ENCODE results near the gene MOB2. TPM values are rescaled to one million over a fixed set of nuclear protein-coding genes. Genes with fewer than 3 reads are reported as not detected.

MOB2 gene
- polyA plus RNA-seq, 3 donors, result 22.1 to 44.1 (median 22.5) TPM

DNA sequence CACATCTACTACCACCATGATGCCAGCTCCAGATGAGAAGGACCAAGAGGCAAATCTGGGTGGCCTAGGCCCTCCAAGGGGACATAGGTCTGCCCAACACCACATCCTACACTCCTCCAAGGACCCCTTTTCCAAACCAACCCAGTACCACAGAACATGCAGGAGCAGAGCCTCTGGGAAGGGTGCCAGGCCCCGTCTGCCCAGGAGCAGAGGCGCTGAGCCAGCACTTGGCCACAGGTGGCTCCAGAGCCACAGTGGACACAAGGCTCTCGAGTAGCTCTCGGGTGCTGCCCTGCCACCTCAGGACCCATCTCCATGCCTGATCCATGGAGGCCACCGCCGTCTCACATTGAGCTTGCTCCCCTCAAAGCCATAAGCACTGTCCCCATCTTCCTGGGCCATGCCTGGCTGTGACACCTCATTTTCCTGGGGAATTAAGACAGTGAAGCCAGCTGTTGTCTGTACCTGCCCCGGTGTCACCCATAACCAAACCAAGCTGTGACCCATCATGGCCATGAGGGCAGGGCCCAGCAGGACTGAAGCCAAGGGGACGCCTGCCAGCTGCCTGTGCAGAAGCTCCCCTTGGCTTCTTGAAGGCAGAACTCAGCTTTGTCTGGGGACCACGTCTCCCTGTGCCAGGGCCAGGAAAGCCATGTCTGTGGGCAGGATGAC is 7.4 kb downstream of the MOB2 start:
- H3K36me3 Mint-ChIP-seq, result peaks cover 62 to 70% of the 10 kb centered on the region in 2 donors
- H3K4me2 ChIP-seq (replicated peaks; ENCODE audit: extremely low read depth, low read length, poor library complexity, severe bottlenecking), result no peak overlapping the region
- no peak overlapping the region for H3K9ac ChIP-seq (ENCODE audit: insufficient read depth, low read length, poor library complexity, severe bottlenecking)
- intact Hi-C loops (cut with micrococcal nuclease), result no loop called here
- H3K27ac ChIP-seq (ENCODE audit: low read depth in 1 of 2, low read length in 2 of 2), result no peak overlapping the region
- no peak for DNase-seq
- no peak overlapping the region for H3K4me3 Mint-ChIP-seq
- H3K4me1 Mint-ChIP-seq, result peaks cover 12% of the 10 kb centered on the region
- H3K79me2 ChIP-seq (ENCODE audit: insufficient read depth, low read length), result peaks cover 4% of the 10 kb centered on the region
- TF ChIP-seq, protein P1, sequence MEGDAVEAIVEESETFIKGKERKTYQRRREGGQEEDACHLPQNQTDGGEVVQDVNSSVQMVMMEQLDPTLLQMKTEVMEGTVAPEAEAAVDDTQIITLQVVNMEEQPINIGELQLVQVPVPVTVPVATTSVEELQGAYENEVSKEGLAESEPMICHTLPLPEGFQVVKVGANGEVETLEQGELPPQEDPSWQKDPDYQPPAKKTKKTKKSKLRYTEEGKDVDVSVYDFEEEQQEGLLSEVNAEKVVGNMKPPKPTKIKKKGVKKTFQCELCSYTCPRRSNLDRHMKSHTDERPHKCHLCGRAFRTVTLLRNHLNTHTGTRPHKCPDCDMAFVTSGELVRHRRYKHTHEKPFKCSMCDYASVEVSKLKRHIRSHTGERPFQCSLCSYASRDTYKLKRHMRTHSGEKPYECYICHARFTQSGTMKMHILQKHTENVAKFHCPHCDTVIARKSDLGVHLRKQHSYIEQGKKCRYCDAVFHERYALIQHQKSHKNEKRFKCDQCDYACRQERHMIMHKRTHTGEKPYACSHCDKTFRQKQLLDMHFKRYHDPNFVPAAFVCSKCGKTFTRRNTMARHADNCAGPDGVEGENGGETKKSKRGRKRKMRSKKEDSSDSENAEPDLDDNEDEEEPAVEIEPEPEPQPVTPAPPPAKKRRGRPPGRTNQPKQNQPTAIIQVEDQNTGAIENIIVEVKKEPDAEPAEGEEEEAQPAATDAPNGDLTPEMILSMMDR (IDR thresholded peaks at IDR 0.05), result no peak
- H3K4me3 ChIP-seq (replicated peaks in 1 of 3; ENCODE audit: low read depth in 2 of 3, low read length in 3 of 3), result no peak overlapping the region
- H3K9me3 Mint-ChIP-seq, result no peaks in the 10 kb centered on the region
- H3K9me3 ChIP-seq (replicated peaks in 1 of 2; ENCODE audit: control insufficient read depth in 1 of 2, insufficient read depth in 1 of 2, low read length in 2 of 2), result no peaks in the 10 kb centered on the region
- no peaks in the 10 kb centered on the region for H3K27me3 ChIP-seq (ENCODE audit: control insufficient read depth in 2 of 2, insufficient read depth in 2 of 2, low read length in 2 of 2)
- H3K4me1 ChIP-seq (ENCODE audit: control insufficient read depth in 1 of 2, insufficient read depth in 2 of 2, low read length in 2 of 2), result peaks cover 13 to 15% of the 10 kb centered on the region in 2 donors
- peak overlapping the region in 1 of 7 donors; percentile 82 for H3K27ac Mint-ChIP-seq
- no peaks in the 10 kb centered on the region for H3K27me3 Mint-ChIP-seq (ENCODE audit: low read depth in 3 of 3)
- peaks cover 40 to 67% of the 10 kb centered on the region in 2 donors for H3K36me3 ChIP-seq (replicated peaks in 1 of 2; ENCODE audit: control insufficient read depth in 1 of 2, insufficient read depth in 2 of 2, low read length in 2 of 2)
- WGBS (ENCODE audit: insufficient coverage), result 92% methylated on average over 9 of the region's 9 CpGs
- peaks cover 72% of the 10 kb centered on the region for H4K20me1 ChIP-seq (ENCODE audit: insufficient read depth, low read length)
- no peak overlapping the region for H2AFZ ChIP-seq (ENCODE audit: insufficient read depth, low read depth, low read length, poor library complexity, severe bottlenecking)

DNA sequence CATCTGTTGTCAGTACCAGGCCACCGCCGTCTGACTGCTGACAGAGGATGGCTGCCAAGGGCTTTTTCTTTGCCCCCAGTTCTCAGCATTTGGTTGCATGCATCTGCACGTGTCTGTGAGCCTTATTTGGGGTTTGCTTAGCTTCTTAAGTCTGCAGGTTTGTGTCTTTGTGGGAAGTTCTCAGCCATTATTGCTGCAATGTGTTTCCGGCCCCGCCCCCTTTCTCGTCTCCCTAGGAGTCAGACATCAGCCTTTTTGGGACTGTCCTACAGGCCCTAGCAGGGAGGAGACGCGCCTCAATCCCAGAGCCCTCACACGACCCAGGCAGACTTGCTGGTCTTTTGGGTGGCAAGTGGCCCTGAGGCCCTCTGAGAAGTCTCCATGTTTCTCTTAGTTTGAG is 8.0 kb downstream of the MOB2 start:
- intact Hi-C loops (cut with micrococcal nuclease), result no loop called here
- Histone ChIP-seq H2AFZ (ENCODE audit: insufficient read depth, low read depth, low read length, poor library complexity, severe bottlenecking) (no peak overlapping the region), H3K4me1 (ENCODE audit: control insufficient read depth in 1 of 2, insufficient read depth in 2 of 2, low read length in 2 of 2) (peaks cover 13 to 15% of the 10 kb centered on the region in 2 donors), H3K4me2 (replicated peaks; ENCODE audit: extremely low read depth, low read length, poor library complexity, severe bottlenecking) (no peak overlapping the region), H3K79me2 (ENCODE audit: insufficient read depth, low read length) (no peaks in the 10 kb centered on the region), H4K20me1 (ENCODE audit: insufficient read depth, low read length) (peaks cover 66% of the 10 kb centered on the region), H3K27ac (ENCODE audit: low read depth in 1 of 2, low read length in 2 of 2) (no peak overlapping the region), H3K27me3 (ENCODE audit: control insufficient read depth in 2 of 2, insufficient read depth in 2 of 2, low read length in 2 of 2) (no peaks in the 10 kb centered on the region), H3K9me3 (replicated peaks in 1 of 2; ENCODE audit: control insufficient read depth in 1 of 2, insufficient read depth in 1 of 2, low read length in 2 of 2) (no peaks in the 10 kb centered on the region), H3K36me3 (replicated peaks in 1 of 2; ENCODE audit: control insufficient read depth in 1 of 2, insufficient read depth in 2 of 2, low read length in 2 of 2) (peaks cover 46 to 73% of the 10 kb centered on the region in 2 donors), H3K4me3 (replicated peaks in 1 of 3; ENCODE audit: low read depth in 2 of 3, low read length in 3 of 3) (no peak overlapping the region), H3K9ac (ENCODE audit: insufficient read depth, low read length, poor library complexity, severe bottlenecking) (no peak overlapping the region)
- Mint-ChIP-seq H3K36me3 (peaks cover 67 to 75% of the 10 kb centered on the region in 2 donors), H3K27ac (peak overlapping the region in 3 of 7 donors; percentile 47 to 82 (median 77)), H3K9me3 (no peaks in the 10 kb centered on the region), H3K4me1 (peaks cover 12% of the 10 kb centered on the region), H3K4me3 (peak overlapping the region in 1 of 2 donors; percentile 44), H3K27me3 (ENCODE audit: low read depth in 3 of 3) (no peaks in the 10 kb centered on the region)
- 84% methylated on average over 5 of the region's 9 CpGs for WGBS (ENCODE audit: insufficient coverage)
- peak; percentile 7 to 27 (median 8) for DNase-seq
- TF ChIP-seq, protein P1 (IDR thresholded peaks at IDR 0.05), result no peak

Data from CD14-positive monocyte (primary cell).